ENCODE measurements around the gene MGMT. TPM values are rescaled to one million over a fixed set of nuclear protein-coding genes. Genes with fewer than 3 reads are reported as not detected.

The MGMT gene
- total RNA-seq, 1 donor from 2014 or later: 13.6 TPM

- Mint-ChIP-seq H3K9me3 (ENCODE audit: low read depth) (no peaks in the 10 kb centered on the region), H3K27me3 (peaks cover 51% of the 10 kb centered on the region), H3K4me3 (ENCODE audit: low read depth) (no peak overlapping the region), H3K36me3 (ENCODE audit: insufficient read depth) (no peaks in the 10 kb centered on the region), H3K4me1 (ENCODE audit: low read depth) (no peaks in the 10 kb centered on the region), H3K27ac (no peak overlapping the region)
- no peak for DNase-seq (ENCODE audit: low spot score, unreplicated experiment)
- no peak for TF ChIP-seq CTCF (IDR thresholded peaks at IDR 0.05; ENCODE audit: unreplicated experiment)
Measured at GRCh38 chr10:129777687-129778086, 310.6 kb downstream of the MGMT start.

GRCh38 chr10:129778571-129778970 is 311.5 kb downstream of the MGMT start:
- H3K27ac Mint-ChIP-seq: no peak overlapping the region
- H3K36me3 Mint-ChIP-seq (ENCODE audit: insufficient read depth): no peaks in the 10 kb centered on the region
- no peaks in the 10 kb centered on the region for H3K4me1 Mint-ChIP-seq (ENCODE audit: low read depth)
- no peak for TF ChIP-seq CTCF (IDR thresholded peaks at IDR 0.05; ENCODE audit: unreplicated experiment)
- H3K27me3 Mint-ChIP-seq: peaks cover 58% of the 10 kb centered on the region
- no peak for DNase-seq (ENCODE audit: low spot score, unreplicated experiment)
- H3K4me3 Mint-ChIP-seq (ENCODE audit: low read depth): no peak overlapping the region
- no peaks in the 10 kb centered on the region for H3K9me3 Mint-ChIP-seq (ENCODE audit: low read depth)

GRCh38 chr10:129779126-129780111 is 312.4 kb downstream of the MGMT start:
- H3K27me3 Mint-ChIP-seq: peaks cover 67% of the 10 kb centered on the region
- H3K9me3 Mint-ChIP-seq (ENCODE audit: low read depth): no peaks in the 10 kb centered on the region
- H3K27ac Mint-ChIP-seq: no peak overlapping the region
- TF ChIP-seq CTCF (IDR thresholded peaks at IDR 0.05; ENCODE audit: unreplicated experiment): no peak
- no peaks in the 10 kb centered on the region for H3K4me1 Mint-ChIP-seq (ENCODE audit: low read depth)
- no peak for DNase-seq (ENCODE audit: low spot score, unreplicated experiment)
- H3K36me3 Mint-ChIP-seq (ENCODE audit: insufficient read depth): no peaks in the 10 kb centered on the region
- no peak overlapping the region for H3K4me3 Mint-ChIP-seq (ENCODE audit: low read depth)

GRCh38 chr10:129780198-129780597 is 313.2 kb downstream of the MGMT start:
- DNase-seq (ENCODE audit: low spot score, unreplicated experiment): no peak

More at GRCh38 chr10:129780198-129780597, 313.2 kb downstream of the MGMT start:
- Mint-ChIP-seq H3K9me3 (ENCODE audit: low read depth) (no peaks in the 10 kb centered on the region), H3K4me1 (ENCODE audit: low read depth) (no peaks in the 10 kb centered on the region), H3K27ac (no peak overlapping the region), H3K4me3 (ENCODE audit: low read depth) (no peak overlapping the region), H3K36me3 (ENCODE audit: insufficient read depth) (no peaks in the 10 kb centered on the region), H3K27me3 (peaks cover 74% of the 10 kb centered on the region)
- no peak for TF ChIP-seq CTCF (IDR thresholded peaks at IDR 0.05; ENCODE audit: unreplicated experiment)

All from progenitor cell of endocrine pancreas (in vitro differentiated cells).